ENCODE measurements around the gene SLC18A3.

SLC18A3 gene

DNA sequence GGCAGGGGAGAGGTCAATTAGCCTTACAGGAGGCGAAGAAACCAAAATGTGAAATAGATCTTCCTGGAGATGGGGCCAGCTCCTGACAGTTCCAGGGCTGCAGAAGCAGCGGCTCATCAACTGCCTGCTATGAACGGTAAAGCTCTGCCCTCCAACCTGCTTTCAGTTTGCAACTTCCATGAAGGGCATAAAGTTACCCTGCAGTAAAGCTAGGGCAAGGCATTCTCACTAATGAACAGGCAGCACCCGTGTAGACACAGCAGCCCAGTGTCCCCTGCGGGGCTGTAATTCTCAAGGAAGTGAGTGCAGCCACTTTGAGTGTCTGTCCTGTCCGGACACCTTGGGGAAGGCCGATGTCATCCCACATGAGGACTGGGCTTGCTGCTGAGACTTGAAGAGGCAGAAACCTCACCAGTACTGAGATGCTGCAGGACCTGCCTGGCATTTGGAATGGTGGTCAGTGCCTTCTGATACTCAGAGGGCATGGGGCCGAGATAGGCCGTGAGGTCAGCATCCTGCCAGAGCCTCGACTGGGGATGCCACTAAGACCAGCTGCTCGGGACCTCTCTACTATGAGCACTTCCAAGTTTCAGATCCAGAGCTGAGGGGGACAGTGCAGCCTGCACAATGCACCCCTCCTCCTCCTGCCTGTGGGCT, 43.3 kb downstream of the SLC18A3 start:
- no peak for DNase-seq

DNA sequence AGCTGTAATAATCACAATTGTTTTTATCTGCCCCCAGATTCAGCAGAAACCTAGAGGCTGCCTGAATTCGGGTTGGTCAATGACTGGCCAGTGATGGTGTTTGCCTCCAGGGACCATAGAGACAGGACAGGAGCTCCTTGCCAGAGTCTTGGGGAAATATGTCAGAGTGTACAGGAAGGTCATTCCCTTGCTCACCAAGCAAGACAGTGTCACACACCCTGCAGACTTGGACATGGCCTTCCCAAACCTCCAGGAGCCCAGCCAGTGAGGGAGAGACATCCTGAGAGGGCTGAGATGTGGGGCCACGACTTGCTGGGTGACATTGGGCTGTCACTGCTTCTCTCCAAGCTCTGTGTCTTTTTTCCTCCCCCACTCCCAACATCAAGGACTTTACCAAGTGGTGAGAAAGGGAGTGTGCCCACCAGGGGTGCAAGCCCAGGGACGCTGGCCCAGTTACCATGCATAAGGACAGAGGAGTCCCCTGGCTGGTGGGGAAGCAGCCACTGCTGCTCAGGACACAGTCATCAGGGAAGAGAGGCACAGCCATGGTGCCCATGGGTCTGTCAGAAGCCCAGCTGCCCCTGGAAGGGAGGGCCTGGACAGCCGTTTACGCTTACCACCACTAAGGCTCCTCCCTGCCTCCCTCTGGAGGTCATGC, 44.1 kb downstream of the SLC18A3 start:
- DNase-seq, result no peak

GRCh38 chr10:49655099-49655498, 45.0 kb downstream of the SLC18A3 start:
- no peak for DNase-seq

DNA sequence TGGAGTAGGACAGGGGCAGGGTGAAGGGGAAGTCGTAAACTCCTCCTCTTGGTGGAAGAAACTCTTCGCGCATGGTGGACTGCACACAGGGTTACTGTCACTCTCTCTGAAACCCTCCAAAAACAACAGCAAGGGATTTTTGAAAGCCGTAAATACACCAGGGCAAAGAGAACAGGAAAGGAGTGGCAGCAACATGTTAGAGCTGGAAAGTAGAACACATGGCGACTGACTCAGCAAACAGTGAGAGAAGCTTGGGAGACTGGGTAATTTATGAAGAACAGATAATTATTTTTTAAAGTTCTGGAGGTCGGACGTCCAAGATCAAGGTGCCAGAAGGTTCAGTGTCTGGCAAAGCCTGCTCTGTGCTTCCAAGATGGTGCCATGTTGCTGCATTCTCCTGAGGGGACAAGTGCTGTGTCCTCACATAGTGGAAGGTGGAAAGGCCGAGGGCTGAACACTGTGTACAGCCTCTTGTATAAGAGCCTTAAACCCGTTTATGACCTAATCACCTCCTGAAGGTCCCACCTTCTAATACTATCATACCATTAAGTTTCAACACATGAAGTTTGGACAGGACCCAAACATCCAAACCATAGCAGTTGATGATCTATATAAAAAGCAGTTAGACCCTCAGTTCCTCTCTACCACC, 46.9 kb downstream of the SLC18A3 start:
- no peak for DNase-seq

- no peak for DNase-seq
These were observed 47.5 kb downstream of the SLC18A3 start for GRCh38 chr10:49657606-49658005.

DNA sequence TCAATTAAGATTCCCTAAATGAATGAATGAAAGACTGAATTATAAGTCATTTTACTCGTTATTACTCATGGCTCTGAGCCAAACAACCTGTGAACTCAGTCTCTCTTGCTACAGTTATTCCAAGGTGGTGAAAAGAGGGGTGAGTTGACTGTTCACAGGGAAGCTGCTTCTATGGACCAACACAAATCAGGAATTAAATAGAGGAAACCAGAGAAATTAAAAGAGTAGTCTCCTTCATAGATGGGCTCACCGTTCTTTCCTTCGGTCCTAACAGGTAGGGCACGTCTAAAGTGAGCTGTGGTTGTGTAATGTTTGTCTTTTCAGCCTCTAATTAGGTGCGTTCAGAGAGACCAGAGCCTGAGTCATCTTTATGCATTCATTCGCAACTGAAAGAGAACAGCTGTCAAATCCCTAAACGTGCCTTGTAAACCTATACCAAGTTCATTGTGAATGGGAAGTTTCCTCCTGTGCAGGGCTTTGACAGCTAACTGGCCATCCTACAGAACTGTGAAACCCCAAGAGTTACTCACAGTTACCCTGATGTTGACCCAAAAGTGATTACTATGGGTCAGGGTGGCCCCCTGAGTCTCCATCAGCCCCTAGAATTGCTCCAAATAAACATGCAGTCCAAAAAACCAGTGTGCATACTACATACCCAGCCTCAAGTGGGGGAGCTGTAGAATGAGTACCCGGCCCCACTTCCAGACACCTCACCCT, 51.2 kb downstream of the SLC18A3 start:
- no peak for DNase-seq
